ENCODE results near the gene PPIL6. TPM values are rescaled to one million over a fixed set of nuclear protein-coding genes. Genes with fewer than 3 reads are reported as not detected.

Gene PPIL6
- total and polyA plus RNA-seq, 11 donors = 0.42 to 6.5 (median 3.4) TPM

DNA sequence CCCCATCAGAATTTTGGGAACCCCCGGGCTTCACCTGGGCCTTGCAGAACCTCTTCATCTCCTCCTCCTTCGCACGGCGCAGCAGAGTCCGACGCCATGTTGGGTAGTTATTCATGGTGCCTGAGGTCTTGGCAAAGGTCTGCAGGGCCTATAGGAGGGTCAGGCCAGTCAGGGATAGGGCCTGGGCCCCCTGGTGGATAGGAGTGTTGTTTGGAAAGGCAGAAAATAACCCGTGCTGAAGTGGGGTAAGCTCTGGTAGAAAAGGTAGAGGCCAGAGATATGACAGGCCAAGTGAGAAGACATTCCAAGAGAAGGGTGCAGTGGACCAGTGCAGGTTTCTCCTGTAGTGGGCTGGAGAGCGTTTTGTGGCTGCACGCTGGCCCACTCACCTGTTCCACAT is 5.0 kb upstream of the PPIL6 start:
- H3K9me3 ChIP-seq = no peaks in the 10 kb centered on the region
- H3K36me3 ChIP-seq = peaks cover 0 to 46% (median 19%) of the 10 kb centered on the region in 9 donors
- intact Hi-C loops (cut with DNase I) = no loop called here
- peaks cover 0 to 19% (median 10%) of the 10 kb centered on the region in 12 donors for H3K4me1 ChIP-seq
- H3K4me3 ChIP-seq = no peak overlapping the region
- no peak for ATAC-seq
- 89 to 94% (median 91%) methylated on average over 9 of the region's 9 CpGs for WGBS, 4 donors
- TF ChIP-seq POLR2A (IDR thresholded peaks at IDR 0.05) = no peak
- TF ChIP-seq, protein P1, sequence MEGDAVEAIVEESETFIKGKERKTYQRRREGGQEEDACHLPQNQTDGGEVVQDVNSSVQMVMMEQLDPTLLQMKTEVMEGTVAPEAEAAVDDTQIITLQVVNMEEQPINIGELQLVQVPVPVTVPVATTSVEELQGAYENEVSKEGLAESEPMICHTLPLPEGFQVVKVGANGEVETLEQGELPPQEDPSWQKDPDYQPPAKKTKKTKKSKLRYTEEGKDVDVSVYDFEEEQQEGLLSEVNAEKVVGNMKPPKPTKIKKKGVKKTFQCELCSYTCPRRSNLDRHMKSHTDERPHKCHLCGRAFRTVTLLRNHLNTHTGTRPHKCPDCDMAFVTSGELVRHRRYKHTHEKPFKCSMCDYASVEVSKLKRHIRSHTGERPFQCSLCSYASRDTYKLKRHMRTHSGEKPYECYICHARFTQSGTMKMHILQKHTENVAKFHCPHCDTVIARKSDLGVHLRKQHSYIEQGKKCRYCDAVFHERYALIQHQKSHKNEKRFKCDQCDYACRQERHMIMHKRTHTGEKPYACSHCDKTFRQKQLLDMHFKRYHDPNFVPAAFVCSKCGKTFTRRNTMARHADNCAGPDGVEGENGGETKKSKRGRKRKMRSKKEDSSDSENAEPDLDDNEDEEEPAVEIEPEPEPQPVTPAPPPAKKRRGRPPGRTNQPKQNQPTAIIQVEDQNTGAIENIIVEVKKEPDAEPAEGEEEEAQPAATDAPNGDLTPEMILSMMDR (IDR thresholded peaks at IDR 0.05) = no peak
- DNase-seq = no peak
- no peaks in the 10 kb centered on the region for H3K27me3 ChIP-seq
- H3K27ac ChIP-seq = no peak overlapping the region

DNA sequence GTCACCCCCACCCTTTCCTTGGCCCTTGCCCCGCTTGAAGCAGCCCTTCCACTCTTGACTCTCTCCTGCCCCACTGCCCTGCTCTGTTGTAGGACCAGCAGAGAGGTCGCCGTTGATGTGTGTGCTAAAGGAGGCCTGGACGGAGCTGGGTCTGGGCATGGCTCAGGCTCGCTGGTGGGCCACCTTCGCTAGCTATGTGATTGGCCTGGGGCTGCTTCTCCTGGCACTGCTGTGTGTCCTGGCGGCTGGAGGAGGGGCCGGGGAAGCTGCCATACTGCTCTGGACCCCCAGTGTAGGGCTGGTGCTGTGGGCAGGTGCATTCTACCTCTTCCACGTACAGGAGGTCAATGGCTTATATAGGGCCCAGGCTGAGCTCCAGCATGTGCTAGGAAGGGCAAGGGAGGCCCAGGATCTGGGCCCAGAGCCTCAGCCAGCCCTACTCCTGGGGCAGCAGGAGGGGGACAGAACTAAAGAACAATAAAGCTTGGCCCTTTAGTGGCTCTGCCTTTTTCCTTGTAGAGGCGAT is 3.1 kb upstream of the PPIL6 start:
- DNase-seq = no peak
- Histone ChIP-seq H3K27me3 (no peaks in the 10 kb centered on the region), H3K27ac (no peak overlapping the region), H3K4me3 (no peak overlapping the region), H3K36me3 (peaks cover 0 to 46% (median 19%) of the 10 kb centered on the region in 9 donors), H3K4me1 (peaks cover 0 to 24% (median 15%) of the 10 kb centered on the region in 12 donors), H3K9me3 (no peaks in the 10 kb centered on the region)
- no peak for ATAC-seq
- intact Hi-C loops (cut with DNase I) = loop anchor here in 2 of 10 donors (5.0 kb wide), 3 partner anchors 39 to 61 kb away; partner anchors contain the start of genes CD164 (in 1 of the 2) and ZBTB24 (in 1 of the 2)
- TF ChIP-seq, protein P1 (IDR thresholded peaks at IDR 0.05) = no peak
- no peak for TF ChIP-seq POLR2A (IDR thresholded peaks at IDR 0.05)
- WGBS, 4 donors = 96 to 98% (median 97%) methylated on average over 9 to 10 of the region's 10 CpGs

DNA sequence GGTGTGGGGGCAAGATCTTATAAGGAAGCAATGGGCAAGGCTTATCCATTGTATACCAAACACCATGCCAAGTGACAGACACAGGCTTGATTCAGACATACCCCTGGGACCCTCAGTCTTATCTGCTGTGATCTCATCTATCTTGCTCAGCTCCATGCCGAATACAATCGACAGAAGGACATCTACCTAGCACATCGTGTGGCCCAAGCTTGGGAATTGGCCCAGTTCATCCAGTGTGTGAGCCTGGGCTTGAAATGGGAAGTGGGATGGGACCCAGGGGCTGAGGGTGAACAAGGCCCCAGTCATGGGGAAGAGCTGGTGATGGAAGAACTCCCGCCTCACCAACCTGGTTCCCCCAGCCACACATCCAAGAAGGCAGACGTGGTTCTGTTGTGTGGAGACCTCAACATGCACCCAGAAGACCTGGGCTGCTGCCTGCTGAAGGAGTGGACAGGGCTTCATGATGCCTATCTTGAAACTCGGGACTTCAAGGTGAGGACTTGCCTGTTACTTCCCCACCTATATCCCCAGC is 2.0 kb upstream of the PPIL6 start:
- Histone ChIP-seq H3K36me3 (peaks cover 0 to 46% (median 19%) of the 10 kb centered on the region in 9 donors), H3K4me1 (peaks cover 0 to 24% (median 15%) of the 10 kb centered on the region in 12 donors), H3K27ac (no peak overlapping the region), H3K9me3 (no peaks in the 10 kb centered on the region), H3K27me3 (no peaks in the 10 kb centered on the region), H3K4me3 (no peak overlapping the region)
- DNase-seq = no peak
- TF ChIP-seq POLR2A (IDR thresholded peaks at IDR 0.05) = no peak
- TF ChIP-seq, protein P1 (IDR thresholded peaks at IDR 0.05) = no peak
- no peak for ATAC-seq
- WGBS, 4 donors = 87 to 96% (median 93%) methylated on average over 6 of the region's 6 CpGs
- intact Hi-C loops (cut with DNase I) = loop anchor here in 2 of 10 donors (5.0 kb wide), 3 partner anchors 40 to 60 kb away; partner anchors contain the start of genes CD164 (in 1 of the 2) and ZBTB24 (in 1 of the 2)

DNA sequence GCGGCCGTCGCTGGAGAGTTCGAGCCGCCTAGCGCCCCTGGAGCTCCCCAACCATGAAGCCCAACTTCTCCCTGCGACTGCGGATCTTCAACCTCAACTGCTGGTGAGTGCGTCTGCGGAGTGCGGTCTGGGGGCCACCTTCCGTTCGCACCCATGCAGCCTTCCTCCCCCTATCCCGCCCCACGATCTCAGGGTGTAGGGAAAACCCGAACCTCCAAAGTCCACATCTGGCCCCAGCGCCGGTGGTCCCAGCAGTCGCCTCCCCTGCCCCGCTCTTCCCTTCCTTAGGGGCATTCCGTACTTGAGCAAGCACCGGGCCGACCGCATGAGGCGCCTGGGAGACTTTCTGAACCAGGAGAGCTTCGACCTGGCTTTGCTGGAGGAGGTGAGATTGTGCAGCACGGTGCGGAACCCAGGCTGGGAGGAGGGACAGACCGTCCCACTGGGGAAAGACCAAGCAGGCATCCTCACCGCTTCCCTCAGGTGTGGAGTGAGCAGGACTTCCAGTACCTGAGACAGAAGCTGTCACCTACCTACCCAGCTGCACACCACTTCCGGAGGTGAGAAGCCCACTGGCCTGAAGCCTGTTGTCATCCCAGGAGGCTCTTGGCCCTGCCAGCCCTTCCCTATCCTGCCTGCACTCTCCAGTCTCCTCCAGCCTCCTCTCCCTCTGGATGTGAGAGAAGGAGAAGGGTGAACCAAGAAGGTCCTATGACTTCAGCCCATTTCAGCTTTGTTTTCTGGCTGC is 815 bp upstream of the PPIL6 start:
- intact Hi-C loops (cut with DNase I) = loop anchor here in 4 of 10 donors (2.0 to 5.0 kb wide), 4 partner anchors 41 to 59 kb away; partner anchors contain the start of genes CD164 (in 3 of the 4) and ZBTB24 (in 1 of the 4)
- H3K9me3 ChIP-seq = no peaks in the 10 kb centered on the region
- H3K4me1 ChIP-seq = peaks cover 0 to 24% (median 15%) of the 10 kb centered on the region in 12 donors
- H3K27ac ChIP-seq = peak overlapping the region; percentile 47 to 89 (median 82)
- ATAC-seq = peak; percentile 22 to 42 (median 38)
- peak overlapping the region; percentile 69 to 97 (median 84) for H3K4me3 ChIP-seq
- no peaks in the 10 kb centered on the region for H3K27me3 ChIP-seq
- peaks cover 0 to 35% (median 19%) of the 10 kb centered on the region in 9 donors for H3K36me3 ChIP-seq
- peak in 4 of 5 donors; percentile 45 to 71 (median 54) for DNase-seq
- WGBS, 4 donors = 2 to 6% (median 3%) methylated on average over 6 to 31 of the region's 31 CpGs
- TF ChIP-seq, protein P1 (IDR thresholded peaks at IDR 0.05) = peak in 2 of 12 donors; percentile 9 to 27
- no peak for TF ChIP-seq POLR2A (IDR thresholded peaks at IDR 0.05)
